ENCODE results near the gene LSG1.

DNA sequence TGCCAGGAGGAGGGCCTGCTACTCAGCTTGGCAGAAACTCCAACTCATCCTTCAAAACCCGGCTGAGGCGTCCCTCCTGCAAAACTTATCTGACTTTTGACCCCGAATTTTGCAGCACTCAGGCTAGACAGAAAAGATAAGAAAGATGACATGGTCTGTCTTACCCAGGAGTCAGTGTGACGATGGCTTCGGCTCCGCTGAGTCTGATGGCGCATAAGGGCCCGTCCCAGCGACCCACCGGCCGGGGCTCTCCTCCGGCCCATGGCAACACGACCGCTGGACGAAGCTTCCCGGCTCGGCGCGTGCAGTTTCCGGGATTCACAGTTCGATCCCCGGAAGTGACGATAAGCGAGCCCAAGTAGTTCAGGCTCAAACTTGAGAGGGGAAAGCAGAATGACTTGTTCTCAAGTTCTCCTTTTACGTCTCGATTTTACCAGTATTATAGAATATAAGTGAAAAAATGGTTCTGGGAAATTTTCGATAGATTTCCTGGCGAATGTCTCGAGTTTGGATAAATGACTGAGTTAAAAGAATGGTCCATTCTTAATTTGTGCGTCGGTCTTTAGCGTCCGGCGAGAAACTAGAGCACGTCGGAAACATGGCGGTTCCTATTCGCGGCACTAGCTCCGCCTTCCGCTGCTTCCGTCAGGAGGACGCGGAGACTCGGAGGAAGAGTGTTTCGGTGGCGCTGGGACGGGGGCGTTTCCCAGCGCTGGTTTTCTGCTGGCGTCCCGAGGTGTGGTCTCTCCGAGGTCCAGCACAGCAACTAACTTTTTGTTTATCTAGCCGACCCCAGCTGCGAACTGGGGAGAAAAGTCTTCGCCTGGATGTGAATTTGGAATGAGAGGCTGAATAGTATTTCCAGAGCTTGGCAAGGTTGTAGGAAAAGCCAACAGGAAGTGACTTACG lies at the start of gene LSG1:
- TF ChIP-seq, protein P1, sequence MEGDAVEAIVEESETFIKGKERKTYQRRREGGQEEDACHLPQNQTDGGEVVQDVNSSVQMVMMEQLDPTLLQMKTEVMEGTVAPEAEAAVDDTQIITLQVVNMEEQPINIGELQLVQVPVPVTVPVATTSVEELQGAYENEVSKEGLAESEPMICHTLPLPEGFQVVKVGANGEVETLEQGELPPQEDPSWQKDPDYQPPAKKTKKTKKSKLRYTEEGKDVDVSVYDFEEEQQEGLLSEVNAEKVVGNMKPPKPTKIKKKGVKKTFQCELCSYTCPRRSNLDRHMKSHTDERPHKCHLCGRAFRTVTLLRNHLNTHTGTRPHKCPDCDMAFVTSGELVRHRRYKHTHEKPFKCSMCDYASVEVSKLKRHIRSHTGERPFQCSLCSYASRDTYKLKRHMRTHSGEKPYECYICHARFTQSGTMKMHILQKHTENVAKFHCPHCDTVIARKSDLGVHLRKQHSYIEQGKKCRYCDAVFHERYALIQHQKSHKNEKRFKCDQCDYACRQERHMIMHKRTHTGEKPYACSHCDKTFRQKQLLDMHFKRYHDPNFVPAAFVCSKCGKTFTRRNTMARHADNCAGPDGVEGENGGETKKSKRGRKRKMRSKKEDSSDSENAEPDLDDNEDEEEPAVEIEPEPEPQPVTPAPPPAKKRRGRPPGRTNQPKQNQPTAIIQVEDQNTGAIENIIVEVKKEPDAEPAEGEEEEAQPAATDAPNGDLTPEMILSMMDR (conservative IDR thresholded peaks at IDR 0.05; ENCODE audit: low read length), result no peak
- no peak for TF ChIP-seq EZH2phosphoT487 (IDR thresholded peaks at IDR 0.05; ENCODE audit: borderline replicate concordance)

Data from Loucy (cell line).